ENCODE measurements around the gene TNRC6B. TPM values are rescaled to one million over a fixed set of nuclear protein-coding genes. Genes with fewer than 3 reads are reported as not detected.

The TNRC6B gene
- total and polyA plus RNA-seq, 2 experiments from 2014 or later, result 46.9 to 87.8 TPM

DNA sequence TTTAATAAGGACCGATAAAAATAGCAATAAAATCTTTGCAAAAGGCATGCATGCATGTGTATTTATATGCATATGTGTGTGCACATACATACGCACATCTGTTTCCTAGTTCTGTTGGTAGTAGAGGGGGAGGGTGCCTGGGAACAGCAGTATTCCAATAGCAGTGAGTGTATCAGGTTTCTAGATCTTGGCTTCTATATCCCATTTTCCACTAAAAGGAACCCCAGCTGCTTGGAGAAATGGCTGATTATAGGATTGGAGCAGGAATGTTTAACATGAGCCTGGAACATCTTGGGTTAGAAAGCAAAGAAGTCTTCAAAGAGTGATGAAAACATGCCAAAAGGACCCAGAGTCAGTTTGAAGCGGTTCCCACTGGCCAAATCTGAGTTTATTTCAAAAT is 21.0 kb downstream of the TNRC6B start (continued):
- TF ChIP-seq, protein P1, sequence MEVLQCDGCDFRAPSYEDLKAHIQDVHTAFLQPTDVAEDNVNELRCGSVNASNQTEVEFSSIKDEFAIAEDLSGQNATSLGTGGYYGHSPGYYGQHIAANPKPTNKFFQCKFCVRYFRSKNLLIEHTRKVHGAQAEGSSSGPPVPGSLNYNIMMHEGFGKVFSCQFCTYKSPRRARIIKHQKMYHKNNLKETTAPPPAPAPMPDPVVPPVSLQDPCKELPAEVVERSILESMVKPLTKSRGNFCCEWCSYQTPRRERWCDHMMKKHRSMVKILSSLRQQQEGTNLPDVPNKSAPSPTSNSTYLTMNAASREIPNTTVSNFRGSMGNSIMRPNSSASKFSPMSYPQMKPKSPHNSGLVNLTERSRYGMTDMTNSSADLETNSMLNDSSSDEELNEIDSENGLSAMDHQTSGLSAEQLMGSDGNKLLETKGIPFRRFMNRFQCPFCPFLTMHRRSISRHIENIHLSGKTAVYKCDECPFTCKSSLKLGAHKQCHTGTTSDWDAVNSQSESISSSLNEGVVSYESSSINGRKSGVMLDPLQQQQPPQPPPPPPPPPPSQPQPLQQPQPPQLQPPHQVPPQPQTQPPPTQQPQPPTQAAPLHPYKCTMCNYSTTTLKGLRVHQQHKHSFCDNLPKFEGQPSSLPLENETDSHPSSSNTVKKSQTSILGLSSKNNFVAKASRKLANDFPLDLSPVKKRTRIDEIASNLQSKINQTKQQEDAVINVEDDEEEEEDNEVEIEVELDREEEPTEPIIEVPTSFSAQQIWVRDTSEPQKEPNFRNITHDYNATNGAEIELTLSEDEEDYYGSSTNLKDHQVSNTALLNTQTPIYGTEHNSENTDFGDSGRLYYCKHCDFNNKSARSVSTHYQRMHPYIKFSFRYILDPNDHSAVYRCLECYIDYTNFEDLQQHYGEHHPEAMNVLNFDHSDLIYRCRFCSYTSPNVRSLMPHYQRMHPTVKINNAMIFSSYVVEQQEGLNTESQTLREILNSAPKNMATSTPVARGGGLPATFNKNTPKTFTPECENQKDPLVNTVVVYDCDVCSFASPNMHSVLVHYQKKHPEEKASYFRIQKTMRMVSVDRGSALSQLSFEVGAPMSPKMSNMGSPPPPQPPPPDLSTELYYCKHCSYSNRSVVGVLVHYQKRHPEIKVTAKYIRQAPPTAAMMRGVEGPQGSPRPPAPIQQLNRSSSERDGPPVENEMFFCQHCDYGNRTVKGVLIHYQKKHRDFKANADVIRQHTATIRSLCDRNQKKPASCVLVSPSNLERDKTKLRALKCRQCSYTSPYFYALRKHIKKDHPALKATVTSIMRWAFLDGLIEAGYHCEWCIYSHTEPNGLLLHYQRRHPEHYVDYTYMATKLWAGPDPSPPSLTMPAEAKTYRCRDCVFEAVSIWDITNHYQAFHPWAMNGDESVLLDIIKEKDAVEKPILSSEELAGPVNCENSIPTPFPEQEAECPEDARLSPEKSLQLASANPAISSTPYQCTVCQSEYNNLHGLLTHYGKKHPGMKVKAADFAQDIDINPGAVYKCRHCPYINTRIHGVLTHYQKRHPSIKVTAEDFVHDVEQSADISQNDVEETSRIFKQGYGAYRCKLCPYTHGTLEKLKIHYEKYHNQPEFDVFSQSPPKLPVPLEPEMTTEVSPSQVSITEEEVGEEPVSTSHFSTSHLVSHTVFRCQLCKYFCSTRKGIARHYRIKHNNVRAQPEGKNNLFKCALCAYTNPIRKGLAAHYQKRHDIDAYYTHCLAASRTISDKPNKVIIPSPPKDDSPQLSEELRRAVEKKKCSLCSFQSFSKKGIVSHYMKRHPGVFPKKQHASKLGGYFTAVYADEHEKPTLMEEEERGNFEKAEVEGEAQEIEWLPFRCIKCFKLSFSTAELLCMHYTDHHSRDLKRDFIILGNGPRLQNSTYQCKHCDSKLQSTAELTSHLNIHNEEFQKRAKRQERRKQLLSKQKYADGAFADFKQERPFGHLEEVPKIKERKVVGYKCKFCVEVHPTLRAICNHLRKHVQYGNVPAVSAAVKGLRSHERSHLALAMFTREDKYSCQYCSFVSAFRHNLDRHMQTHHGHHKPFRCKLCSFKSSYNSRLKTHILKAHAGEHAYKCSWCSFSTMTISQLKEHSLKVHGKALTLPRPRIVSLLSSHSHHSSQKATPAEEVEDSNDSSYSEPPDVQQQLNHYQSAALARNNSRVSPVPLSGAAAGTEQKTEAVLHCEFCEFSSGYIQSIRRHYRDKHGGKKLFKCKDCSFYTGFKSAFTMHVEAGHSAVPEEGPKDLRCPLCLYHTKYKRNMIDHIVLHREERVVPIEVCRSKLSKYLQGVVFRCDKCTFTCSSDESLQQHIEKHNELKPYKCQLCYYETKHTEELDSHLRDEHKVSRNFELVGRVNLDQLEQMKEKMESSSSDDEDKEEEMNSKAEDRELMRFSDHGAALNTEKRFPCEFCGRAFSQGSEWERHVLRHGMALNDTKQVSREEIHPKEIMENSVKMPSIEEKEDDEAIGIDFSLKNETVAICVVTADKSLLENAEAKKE (CRISPR knock-in tag; IDR thresholded peaks at IDR 0.05), result no peak
- no peak for TF ChIP-seq ZNF114 (CRISPR knock-in tag; IDR thresholded peaks at IDR 0.05)
- no peak for TF ChIP-seq ZNF331 (CRISPR knock-in tag; IDR thresholded peaks at IDR 0.05; ENCODE audit: low read depth)
- TF ChIP-seq POLR2AphosphoS5 (IDR thresholded peaks at IDR 0.05; ENCODE audit: low read depth), result no peak
- TF ChIP-seq, protein P2, sequence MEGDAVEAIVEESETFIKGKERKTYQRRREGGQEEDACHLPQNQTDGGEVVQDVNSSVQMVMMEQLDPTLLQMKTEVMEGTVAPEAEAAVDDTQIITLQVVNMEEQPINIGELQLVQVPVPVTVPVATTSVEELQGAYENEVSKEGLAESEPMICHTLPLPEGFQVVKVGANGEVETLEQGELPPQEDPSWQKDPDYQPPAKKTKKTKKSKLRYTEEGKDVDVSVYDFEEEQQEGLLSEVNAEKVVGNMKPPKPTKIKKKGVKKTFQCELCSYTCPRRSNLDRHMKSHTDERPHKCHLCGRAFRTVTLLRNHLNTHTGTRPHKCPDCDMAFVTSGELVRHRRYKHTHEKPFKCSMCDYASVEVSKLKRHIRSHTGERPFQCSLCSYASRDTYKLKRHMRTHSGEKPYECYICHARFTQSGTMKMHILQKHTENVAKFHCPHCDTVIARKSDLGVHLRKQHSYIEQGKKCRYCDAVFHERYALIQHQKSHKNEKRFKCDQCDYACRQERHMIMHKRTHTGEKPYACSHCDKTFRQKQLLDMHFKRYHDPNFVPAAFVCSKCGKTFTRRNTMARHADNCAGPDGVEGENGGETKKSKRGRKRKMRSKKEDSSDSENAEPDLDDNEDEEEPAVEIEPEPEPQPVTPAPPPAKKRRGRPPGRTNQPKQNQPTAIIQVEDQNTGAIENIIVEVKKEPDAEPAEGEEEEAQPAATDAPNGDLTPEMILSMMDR (conservative IDR thresholded peaks at IDR 0.05; ENCODE audit: low read depth in 2 of 2), result no peak

DNA sequence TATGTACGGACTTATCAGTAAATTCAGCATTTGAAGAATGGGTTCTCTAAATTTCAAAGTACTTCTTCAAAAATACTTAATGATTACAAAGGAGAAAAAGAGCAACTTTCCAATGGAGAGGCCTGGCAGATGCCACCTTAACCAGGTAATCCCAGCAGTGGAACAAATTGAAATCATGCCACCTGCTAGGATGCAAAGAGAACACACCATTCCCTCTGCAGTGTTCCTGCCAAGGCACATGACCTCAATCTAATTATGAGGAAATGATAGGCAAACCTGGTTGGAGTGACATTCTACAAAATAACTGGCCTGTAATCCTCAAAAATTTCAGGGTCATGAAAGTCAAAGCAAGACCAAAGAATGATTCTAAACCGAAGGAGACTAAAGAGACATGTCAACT is 21.5 kb downstream of the TNRC6B start:
- H3K79me2 ChIP-seq (replicated peaks; ENCODE audit: insufficient read depth), result peaks cover 98% of the 10 kb centered on the region
- DNase-seq (ENCODE audit: low spot score) (no peak), ATAC-seq (no peak)
- Mint-ChIP-seq H3K9me3 (no peaks in the 10 kb centered on the region), H3K4me1 (peaks cover 84% of the 10 kb centered on the region), H3K27me3 (ENCODE audit: insufficient read depth, low read depth, poor library complexity) (peaks cover 18% of the 10 kb centered on the region), H3K4me3 (no peak overlapping the region), H3K36me3 (ENCODE audit: low read depth) (peaks cover 11% of the 10 kb centered on the region; the same call in 1 of the 3 replicates), H3K27ac (no peak overlapping the region)
- no peak overlapping the region for H3K4me3 ChIP-seq
- no peaks in the 10 kb centered on the region for H3K27me3 ChIP-seq (ENCODE audit: insufficient read depth)
- H2AFZ ChIP-seq, result no peak overlapping the region
- H3K9me2 ChIP-seq (ENCODE audit: insufficient read depth), result no peaks in the 10 kb centered on the region
- H3K27ac ChIP-seq (ENCODE audit: low read depth), result no peak overlapping the region
- H3F3A ChIP-seq (replicated peaks; ENCODE audit: low read depth), result peaks cover 10% of the 10 kb centered on the region
- H3K4me2 ChIP-seq, result peak overlapping the region; percentile 37; the same call in 1 of the 2 replicates
- H4K20me1 ChIP-seq (replicated peaks; ENCODE audit: insufficient read depth), result peaks cover 38% of the 10 kb centered on the region; the same call in 1 of the 2 replicates
- no peaks in the 10 kb centered on the region for H3K36me3 ChIP-seq (ENCODE audit: insufficient read depth)
- peaks cover 84% of the 10 kb centered on the region for H3K4me1 ChIP-seq (ENCODE audit: insufficient read depth)
- TF ChIP-seq NANOG (IDR thresholded peaks at IDR 0.05; ENCODE audit: borderline replicate concordance) (no peak), JUNB (IDR thresholded peaks at IDR 0.05; ENCODE audit: unreplicated experiment) (no peak), EZH2 (IDR thresholded peaks at IDR 0.05; ENCODE audit: low read depth, unreplicated experiment) (no peak)
- TF ChIP-seq, protein P3, sequence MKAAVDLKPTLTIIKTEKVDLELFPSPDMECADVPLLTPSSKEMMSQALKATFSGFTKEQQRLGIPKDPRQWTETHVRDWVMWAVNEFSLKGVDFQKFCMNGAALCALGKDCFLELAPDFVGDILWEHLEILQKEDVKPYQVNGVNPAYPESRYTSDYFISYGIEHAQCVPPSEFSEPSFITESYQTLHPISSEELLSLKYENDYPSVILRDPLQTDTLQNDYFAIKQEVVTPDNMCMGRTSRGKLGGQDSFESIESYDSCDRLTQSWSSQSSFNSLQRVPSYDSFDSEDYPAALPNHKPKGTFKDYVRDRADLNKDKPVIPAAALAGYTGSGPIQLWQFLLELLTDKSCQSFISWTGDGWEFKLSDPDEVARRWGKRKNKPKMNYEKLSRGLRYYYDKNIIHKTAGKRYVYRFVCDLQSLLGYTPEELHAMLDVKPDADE (IDR thresholded peaks at IDR 0.05), result no peak
- TF ChIP-seq, protein P2 (conservative IDR thresholded peaks at IDR 0.05; ENCODE audit: low read depth in 2 of 2), result no peak
- TF ChIP-seq, protein P4, sequence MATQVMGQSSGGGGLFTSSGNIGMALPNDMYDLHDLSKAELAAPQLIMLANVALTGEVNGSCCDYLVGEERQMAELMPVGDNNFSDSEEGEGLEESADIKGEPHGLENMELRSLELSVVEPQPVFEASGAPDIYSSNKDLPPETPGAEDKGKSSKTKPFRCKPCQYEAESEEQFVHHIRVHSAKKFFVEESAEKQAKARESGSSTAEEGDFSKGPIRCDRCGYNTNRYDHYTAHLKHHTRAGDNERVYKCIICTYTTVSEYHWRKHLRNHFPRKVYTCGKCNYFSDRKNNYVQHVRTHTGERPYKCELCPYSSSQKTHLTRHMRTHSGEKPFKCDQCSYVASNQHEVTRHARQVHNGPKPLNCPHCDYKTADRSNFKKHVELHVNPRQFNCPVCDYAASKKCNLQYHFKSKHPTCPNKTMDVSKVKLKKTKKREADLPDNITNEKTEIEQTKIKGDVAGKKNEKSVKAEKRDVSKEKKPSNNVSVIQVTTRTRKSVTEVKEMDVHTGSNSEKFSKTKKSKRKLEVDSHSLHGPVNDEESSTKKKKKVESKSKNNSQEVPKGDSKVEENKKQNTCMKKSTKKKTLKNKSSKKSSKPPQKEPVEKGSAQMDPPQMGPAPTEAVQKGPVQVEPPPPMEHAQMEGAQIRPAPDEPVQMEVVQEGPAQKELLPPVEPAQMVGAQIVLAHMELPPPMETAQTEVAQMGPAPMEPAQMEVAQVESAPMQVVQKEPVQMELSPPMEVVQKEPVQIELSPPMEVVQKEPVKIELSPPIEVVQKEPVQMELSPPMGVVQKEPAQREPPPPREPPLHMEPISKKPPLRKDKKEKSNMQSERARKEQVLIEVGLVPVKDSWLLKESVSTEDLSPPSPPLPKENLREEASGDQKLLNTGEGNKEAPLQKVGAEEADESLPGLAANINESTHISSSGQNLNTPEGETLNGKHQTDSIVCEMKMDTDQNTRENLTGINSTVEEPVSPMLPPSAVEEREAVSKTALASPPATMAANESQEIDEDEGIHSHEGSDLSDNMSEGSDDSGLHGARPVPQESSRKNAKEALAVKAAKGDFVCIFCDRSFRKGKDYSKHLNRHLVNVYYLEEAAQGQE (IDR thresholded peaks at IDR 0.05; ENCODE audit: unreplicated experiment), result no peak

Measured in GM23338 (cell line).